WTC11 (cell line): ENCODE results near the gene CD300E. TPM values are rescaled to one million over a fixed set of nuclear protein-coding genes. Genes with fewer than 3 reads are reported as not detected.

Experiments
- ATAC-seq: fragments of 200-7000 bp; cut with Tn5 transposase; 2 replicates; pipeline ENCODE4 v1.10.0; 2021; ENCODE audit warnings: mild to moderate bottlenecking, moderate library complexity
- CTCF ChIA-PET: fragments of 300-600 bp; sonication (Branson Sonifier 250); formaldehyde crosslinking; loops from one replicate; lab custom pipeline; 2021; ENCODE audit warnings: antibody characterized with exemption; lab: Charles Lee
- POLR2A ChIA-PET: fragments of 350-600 bp; sonication (Branson Sonifier 250); formaldehyde crosslinking; loops from one replicate; lab custom pipeline; 2021; ENCODE audit warnings: antibody characterized with exemption; lab: Charles Lee
- DNase-seq: peaks from one replicate; pipeline ENCODE4 v3.0.0; 2021; ENCODE audit warnings: low spot score
- H3K27ac Mint-ChIP-seq: 2 replicates; pipeline ENCODE4 v1.8.0; 2021; ENCODE audit warnings: mixed read lengths
- H3K27me3 Mint-ChIP-seq: 2 replicates; pipeline ENCODE4 v1.8.0; 2021; ENCODE audit warnings: low read depth, mild to moderate bottlenecking, moderate library complexity, mixed read lengths
- H3K36me3 Mint-ChIP-seq: 2 replicates; pipeline ENCODE4 v1.8.0; 2021; ENCODE audit warnings: mixed read lengths
- H3K4me1 Mint-ChIP-seq: 2 replicates; pipeline ENCODE4 v1.8.0; 2022; ENCODE audit warnings: mixed read lengths
- H3K4me3 Mint-ChIP-seq: 2 replicates; pipeline ENCODE4 v1.8.0; 2021; ENCODE audit warnings: mild to moderate bottlenecking, moderate library complexity, mixed read lengths
- H3K9me3 Mint-ChIP-seq: 2 replicates; pipeline ENCODE4 v1.8.0; 2021; ENCODE audit warnings: mixed read lengths
- CBFB ChIP-seq: sonication (generic); formaldehyde crosslinking; IDR thresholded peaks from 2 replicates; pipeline ENCODE4 v1.8.1; 2022; ENCODE audit warnings: mild to moderate bottlenecking, low read depth, missing genetic modification reagents
- E2F5 ChIP-seq: sonication (generic); formaldehyde crosslinking; IDR thresholded peaks from 2 replicates; pipeline ENCODE4 v1.8.1; 2022; ENCODE audit warnings: mild to moderate bottlenecking, moderate library complexity, missing genetic modification reagents
- ELF4 ChIP-seq: sonication (generic); formaldehyde crosslinking; IDR thresholded peaks from 2 replicates; pipeline ENCODE4 v1.8.1; 2022; ENCODE audit warnings: low read depth, mild to moderate bottlenecking, moderate library complexity, missing genetic modification reagents
- EMX1 ChIP-seq: fragments of 250-450 bp; sonication (Bioruptor Pico); IDR thresholded peaks from 2 replicates; pipeline ENCODE4 v1.8.0; 2021; ENCODE audit warnings: mild to moderate bottlenecking
- FOXK1 ChIP-seq: sonication (generic); formaldehyde crosslinking; IDR thresholded peaks from 2 replicates; pipeline ENCODE4 v1.8.0; 2022; ENCODE audit warnings: mild to moderate bottlenecking, moderate library complexity, missing genetic modification reagents
- IRF1 ChIP-seq: sonication (generic); formaldehyde crosslinking; IDR thresholded peaks from 2 replicates; pipeline ENCODE4 v1.8.0; 2023; ENCODE audit warnings: missing genetic modification reagents
- MAX ChIP-seq: sonication (generic); formaldehyde crosslinking; IDR thresholded peaks from 2 replicates; pipeline ENCODE4 v1.8.0; 2022; ENCODE audit warnings: mild to moderate bottlenecking, missing genetic modification reagents
- MXD4 ChIP-seq: fragments of 250-450 bp; sonication (Bioruptor Pico); IDR thresholded peaks from 2 replicates; pipeline ENCODE4 v1.8.0; 2021; ENCODE audit warnings: mild to moderate bottlenecking, moderate library complexity, borderline replicate concordance
- NR1H2 ChIP-seq: sonication (generic); formaldehyde crosslinking; IDR thresholded peaks from 2 replicates; pipeline ENCODE4 v1.9.0; 2021; ENCODE audit warnings: mild to moderate bottlenecking, moderate library complexity, missing genetic modification reagents
- PRRX2 ChIP-seq: fragments of 250-450 bp; sonication (Bioruptor Pico); IDR thresholded peaks from 2 replicates; pipeline ENCODE4 v1.8.0; 2021; ENCODE audit warnings: mild to moderate bottlenecking
- TEAD4 ChIP-seq: sonication (generic); formaldehyde crosslinking; IDR thresholded peaks from 2 replicates; pipeline ENCODE4 v1.8.0; 2022; ENCODE audit warnings: mild to moderate bottlenecking, missing genetic modification reagents
- ZNF263 ChIP-seq: sonication (generic); formaldehyde crosslinking; IDR thresholded peaks from 2 replicates; pipeline ENCODE4 v1.8.1; 2022; ENCODE audit warnings: low read depth, mild to moderate bottlenecking, moderate library complexity, missing genetic modification reagents
- ZNF396 ChIP-seq: fragments of 250-450 bp; sonication (Bioruptor Pico); IDR thresholded peaks from 2 replicates; pipeline ENCODE4 v1.8.0; 2021; ENCODE audit warnings: mild to moderate bottlenecking, moderate library complexity, borderline replicate concordance
- total RNA-seq: library from RNA; stranded (reverse); gene quantifications from 3 replicates; pipeline ENCODE4 v1.2.3, GENCODE V29; 2021
- TF ChIP-seq, protein P1 (sequence below): sonication (generic); formaldehyde crosslinking; IDR thresholded peaks from 2 replicates; pipeline ENCODE4 v1.8.0; 2023; ENCODE audit warnings: missing genetic modification reagents, mild to moderate bottlenecking, borderline replicate concordance
- TF ChIP-seq, protein P2 (sequence below): fragments of 250-450 bp; sonication (Bioruptor Pico); IDR thresholded peaks from 2 replicates; pipeline ENCODE4 v1.8.0; 2021; ENCODE audit warnings: mild to moderate bottlenecking
- TF ChIP-seq, protein P3 (sequence below): sonication (generic); formaldehyde crosslinking; IDR thresholded peaks from 2 replicates; pipeline ENCODE4 v1.8.0; 2023; ENCODE audit warnings: mild to moderate bottlenecking, missing genetic modification reagents
- TF ChIP-seq, protein P4 (sequence below): fragments of 250-450 bp; sonication (Bioruptor Pico); IDR thresholded peaks from 2 replicates; pipeline ENCODE4 v1.9.0; 2021; ENCODE audit warnings: mild to moderate bottlenecking, borderline replicate concordance
- TF ChIP-seq, protein P5 (sequence below): sonication (generic); formaldehyde crosslinking; IDR thresholded peaks from 2 replicates; pipeline ENCODE4 v1.8.1; 2023; ENCODE audit warnings: mild to moderate bottlenecking, missing genetic modification reagents
- TF ChIP-seq, protein P6 (sequence below): sonication (generic); formaldehyde crosslinking; conservative IDR thresholded peaks from 2 replicates; pipeline ENCODE4 v1.8.1; 2022; ENCODE audit warnings: mild to moderate bottlenecking, missing genetic modification reagents

CD300E gene
- total RNA-seq, 1 experiment from 2014 or later, result not detected

DNA sequence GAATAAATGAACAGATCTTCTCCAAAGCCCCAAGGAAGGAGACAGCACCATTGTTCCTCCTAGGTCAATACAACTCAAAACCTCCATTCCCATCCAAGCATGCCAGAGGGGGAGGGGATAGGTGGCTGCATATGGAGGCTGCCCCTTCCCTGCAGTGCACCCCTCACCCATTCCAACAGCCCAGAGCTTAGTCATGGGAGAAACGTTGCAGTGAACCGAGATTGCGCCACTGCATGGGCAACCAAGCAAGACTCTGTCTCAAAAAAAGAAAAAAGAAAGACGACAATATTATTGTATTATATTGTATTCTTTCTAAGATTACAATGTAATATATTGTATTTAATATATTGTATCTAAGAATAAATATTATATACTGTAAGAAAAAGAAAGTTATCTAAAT, 36.4 kb upstream of the CD300E start (continued):
- TF ChIP-seq, protein P1, sequence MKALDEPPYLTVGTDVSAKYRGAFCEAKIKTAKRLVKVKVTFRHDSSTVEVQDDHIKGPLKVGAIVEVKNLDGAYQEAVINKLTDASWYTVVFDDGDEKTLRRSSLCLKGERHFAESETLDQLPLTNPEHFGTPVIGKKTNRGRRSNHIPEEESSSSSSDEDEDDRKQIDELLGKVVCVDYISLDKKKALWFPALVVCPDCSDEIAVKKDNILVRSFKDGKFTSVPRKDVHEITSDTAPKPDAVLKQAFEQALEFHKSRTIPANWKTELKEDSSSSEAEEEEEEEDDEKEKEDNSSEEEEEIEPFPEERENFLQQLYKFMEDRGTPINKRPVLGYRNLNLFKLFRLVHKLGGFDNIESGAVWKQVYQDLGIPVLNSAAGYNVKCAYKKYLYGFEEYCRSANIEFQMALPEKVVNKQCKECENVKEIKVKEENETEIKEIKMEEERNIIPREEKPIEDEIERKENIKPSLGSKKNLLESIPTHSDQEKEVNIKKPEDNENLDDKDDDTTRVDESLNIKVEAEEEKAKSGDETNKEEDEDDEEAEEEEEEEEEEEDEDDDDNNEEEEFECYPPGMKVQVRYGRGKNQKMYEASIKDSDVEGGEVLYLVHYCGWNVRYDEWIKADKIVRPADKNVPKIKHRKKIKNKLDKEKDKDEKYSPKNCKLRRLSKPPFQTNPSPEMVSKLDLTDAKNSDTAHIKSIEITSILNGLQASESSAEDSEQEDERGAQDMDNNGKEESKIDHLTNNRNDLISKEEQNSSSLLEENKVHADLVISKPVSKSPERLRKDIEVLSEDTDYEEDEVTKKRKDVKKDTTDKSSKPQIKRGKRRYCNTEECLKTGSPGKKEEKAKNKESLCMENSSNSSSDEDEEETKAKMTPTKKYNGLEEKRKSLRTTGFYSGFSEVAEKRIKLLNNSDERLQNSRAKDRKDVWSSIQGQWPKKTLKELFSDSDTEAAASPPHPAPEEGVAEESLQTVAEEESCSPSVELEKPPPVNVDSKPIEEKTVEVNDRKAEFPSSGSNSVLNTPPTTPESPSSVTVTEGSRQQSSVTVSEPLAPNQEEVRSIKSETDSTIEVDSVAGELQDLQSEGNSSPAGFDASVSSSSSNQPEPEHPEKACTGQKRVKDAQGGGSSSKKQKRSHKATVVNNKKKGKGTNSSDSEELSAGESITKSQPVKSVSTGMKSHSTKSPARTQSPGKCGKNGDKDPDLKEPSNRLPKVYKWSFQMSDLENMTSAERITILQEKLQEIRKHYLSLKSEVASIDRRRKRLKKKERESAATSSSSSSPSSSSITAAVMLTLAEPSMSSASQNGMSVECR (CRISPR knock-in tag), result no peak
- TF ChIP-seq IRF1 (no peak), MAX (no peak), E2F5 (CRISPR knock-in tag) (no peak), FOXK1 (CRISPR knock-in tag) (no peak), TEAD4 (CRISPR knock-in tag) (no peak)
- TF ChIP-seq, protein P2, sequence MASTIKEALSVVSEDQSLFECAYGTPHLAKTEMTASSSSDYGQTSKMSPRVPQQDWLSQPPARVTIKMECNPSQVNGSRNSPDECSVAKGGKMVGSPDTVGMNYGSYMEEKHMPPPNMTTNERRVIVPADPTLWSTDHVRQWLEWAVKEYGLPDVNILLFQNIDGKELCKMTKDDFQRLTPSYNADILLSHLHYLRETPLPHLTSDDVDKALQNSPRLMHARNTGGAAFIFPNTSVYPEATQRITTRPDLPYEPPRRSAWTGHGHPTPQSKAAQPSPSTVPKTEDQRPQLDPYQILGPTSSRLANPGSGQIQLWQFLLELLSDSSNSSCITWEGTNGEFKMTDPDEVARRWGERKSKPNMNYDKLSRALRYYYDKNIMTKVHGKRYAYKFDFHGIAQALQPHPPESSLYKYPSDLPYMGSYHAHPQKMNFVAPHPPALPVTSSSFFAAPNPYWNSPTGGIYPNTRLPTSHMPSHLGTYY, result no peak

- Mint-ChIP-seq H3K9me3 (no peaks in the 10 kb centered on the region), H3K27ac (no peak overlapping the region), H3K4me1 (peaks cover 15% of the 10 kb centered on the region), H3K4me3 (no peak overlapping the region), H3K27me3 (peaks cover 7% of the 10 kb centered on the region), H3K36me3 (no peaks in the 10 kb centered on the region)
- CTCF ChIA-PET, result interaction anchor here (0.6 to 6.6 kb wide), 9 partner anchors 19 to 122 kb away, joined by 4 to 296 read pairs (median 22); partner anchors contain the start of genes CD300H and RAB37
- DNase-seq (no peak), ATAC-seq (no peak)
- POLR2A ChIA-PET, result interaction anchor here (0.7 kb wide), 1 partner anchor 118 kb away, joined by 3 read pairs; the partner anchor contains the start of gene NAT9
- TF ChIP-seq MXD4 (CRISPR knock-in tag) (no peak), PRRX2 (CRISPR knock-in tag) (no peak), EMX1 (CRISPR knock-in tag) (no peak), IRF1 (no peak), ZNF263 (CRISPR knock-in tag) (no peak), ZNF396 (CRISPR knock-in tag) (no peak), CBFB (no peak), ELF4 (CRISPR knock-in tag) (no peak), NR1H2 (no peak)
- TF ChIP-seq, protein P3, sequence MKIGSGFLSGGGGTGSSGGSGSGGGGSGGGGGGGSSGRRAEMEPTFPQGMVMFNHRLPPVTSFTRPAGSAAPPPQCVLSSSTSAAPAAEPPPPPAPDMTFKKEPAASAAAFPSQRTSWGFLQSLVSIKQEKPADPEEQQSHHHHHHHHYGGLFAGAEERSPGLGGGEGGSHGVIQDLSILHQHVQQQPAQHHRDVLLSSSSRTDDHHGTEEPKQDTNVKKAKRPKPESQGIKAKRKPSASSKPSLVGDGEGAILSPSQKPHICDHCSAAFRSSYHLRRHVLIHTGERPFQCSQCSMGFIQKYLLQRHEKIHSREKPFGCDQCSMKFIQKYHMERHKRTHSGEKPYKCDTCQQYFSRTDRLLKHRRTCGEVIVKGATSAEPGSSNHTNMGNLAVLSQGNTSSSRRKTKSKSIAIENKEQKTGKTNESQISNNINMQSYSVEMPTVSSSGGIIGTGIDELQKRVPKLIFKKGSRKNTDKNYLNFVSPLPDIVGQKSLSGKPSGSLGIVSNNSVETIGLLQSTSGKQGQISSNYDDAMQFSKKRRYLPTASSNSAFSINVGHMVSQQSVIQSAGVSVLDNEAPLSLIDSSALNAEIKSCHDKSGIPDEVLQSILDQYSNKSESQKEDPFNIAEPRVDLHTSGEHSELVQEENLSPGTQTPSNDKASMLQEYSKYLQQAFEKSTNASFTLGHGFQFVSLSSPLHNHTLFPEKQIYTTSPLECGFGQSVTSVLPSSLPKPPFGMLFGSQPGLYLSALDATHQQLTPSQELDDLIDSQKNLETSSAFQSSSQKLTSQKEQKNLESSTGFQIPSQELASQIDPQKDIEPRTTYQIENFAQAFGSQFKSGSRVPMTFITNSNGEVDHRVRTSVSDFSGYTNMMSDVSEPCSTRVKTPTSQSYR (CRISPR knock-in tag), result no peak
- TF ChIP-seq, protein P4, sequence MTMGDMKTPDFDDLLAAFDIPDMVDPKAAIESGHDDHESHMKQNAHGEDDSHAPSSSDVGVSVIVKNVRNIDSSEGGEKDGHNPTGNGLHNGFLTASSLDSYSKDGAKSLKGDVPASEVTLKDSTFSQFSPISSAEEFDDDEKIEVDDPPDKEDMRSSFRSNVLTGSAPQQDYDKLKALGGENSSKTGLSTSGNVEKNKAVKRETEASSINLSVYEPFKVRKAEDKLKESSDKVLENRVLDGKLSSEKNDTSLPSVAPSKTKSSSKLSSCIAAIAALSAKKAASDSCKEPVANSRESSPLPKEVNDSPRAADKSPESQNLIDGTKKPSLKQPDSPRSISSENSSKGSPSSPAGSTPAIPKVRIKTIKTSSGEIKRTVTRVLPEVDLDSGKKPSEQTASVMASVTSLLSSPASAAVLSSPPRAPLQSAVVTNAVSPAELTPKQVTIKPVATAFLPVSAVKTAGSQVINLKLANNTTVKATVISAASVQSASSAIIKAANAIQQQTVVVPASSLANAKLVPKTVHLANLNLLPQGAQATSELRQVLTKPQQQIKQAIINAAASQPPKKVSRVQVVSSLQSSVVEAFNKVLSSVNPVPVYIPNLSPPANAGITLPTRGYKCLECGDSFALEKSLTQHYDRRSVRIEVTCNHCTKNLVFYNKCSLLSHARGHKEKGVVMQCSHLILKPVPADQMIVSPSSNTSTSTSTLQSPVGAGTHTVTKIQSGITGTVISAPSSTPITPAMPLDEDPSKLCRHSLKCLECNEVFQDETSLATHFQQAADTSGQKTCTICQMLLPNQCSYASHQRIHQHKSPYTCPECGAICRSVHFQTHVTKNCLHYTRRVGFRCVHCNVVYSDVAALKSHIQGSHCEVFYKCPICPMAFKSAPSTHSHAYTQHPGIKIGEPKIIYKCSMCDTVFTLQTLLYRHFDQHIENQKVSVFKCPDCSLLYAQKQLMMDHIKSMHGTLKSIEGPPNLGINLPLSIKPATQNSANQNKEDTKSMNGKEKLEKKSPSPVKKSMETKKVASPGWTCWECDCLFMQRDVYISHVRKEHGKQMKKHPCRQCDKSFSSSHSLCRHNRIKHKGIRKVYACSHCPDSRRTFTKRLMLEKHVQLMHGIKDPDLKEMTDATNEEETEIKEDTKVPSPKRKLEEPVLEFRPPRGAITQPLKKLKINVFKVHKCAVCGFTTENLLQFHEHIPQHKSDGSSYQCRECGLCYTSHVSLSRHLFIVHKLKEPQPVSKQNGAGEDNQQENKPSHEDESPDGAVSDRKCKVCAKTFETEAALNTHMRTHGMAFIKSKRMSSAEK (CRISPR knock-in tag), result no peak
- TF ChIP-seq, protein P5, sequence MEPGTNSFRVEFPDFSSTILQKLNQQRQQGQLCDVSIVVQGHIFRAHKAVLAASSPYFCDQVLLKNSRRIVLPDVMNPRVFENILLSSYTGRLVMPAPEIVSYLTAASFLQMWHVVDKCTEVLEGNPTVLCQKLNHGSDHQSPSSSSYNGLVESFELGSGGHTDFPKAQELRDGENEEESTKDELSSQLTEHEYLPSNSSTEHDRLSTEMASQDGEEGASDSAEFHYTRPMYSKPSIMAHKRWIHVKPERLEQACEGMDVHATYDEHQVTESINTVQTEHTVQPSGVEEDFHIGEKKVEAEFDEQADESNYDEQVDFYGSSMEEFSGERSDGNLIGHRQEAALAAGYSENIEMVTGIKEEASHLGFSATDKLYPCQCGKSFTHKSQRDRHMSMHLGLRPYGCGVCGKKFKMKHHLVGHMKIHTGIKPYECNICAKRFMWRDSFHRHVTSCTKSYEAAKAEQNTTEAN (CRISPR knock-in tag), result no peak
- TF ChIP-seq, protein P6, sequence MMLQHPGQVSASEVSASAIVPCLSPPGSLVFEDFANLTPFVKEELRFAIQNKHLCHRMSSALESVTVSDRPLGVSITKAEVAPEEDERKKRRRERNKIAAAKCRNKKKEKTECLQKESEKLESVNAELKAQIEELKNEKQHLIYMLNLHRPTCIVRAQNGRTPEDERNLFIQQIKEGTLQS (CRISPR knock-in tag), result no peak
Observed at GRCh38 chr17:74658620-74659019, 35.1 kb upstream of the CD300E start.
